Adrenal gland (tissue), 5 donors: ENCODE measurements around the gene GFOD2.

Source experiments
- CTCF ChIP-seq, 6 experiments: fragments of 450-650 bp in 4 of 6; fragments of 200-600 bp in 2 of 6; sonication (generic) in 1 of 6; IDR thresholded peaks; 1 replicate in 5 of 6; 2 replicates in 1 of 6; pipeline versions ENCODE4 v1.5.1 to v1.8.0; 2016 to 2021; ENCODE audit warnings: antibody characterized with exemption in 6 of 6, mild to moderate bottlenecking in 2 of 6, moderate library complexity in 1 of 6
- POLR2A ChIP-seq, 2 donors: fragments of 450-650 bp; IDR thresholded peaks; one replicate each; pipeline ENCODE4 v1.6.1; 2017; ENCODE audit warnings: antibody characterized with exemption in 2 of 2, mild to moderate bottlenecking in 2 of 2, moderate library complexity in 1 of 2
- donor health status: DM: no; HTN: no; CAD: no.

GRCh38 chr16:67703626-67704025 is 15.5 kb downstream of the GFOD2 start:
- TF ChIP-seq CTCF (IDR thresholded peaks at IDR 0.05) (no peak), POLR2A (IDR thresholded peaks at IDR 0.05) (no peak)
